ENCODE data around the gene BRD9.

DNA sequence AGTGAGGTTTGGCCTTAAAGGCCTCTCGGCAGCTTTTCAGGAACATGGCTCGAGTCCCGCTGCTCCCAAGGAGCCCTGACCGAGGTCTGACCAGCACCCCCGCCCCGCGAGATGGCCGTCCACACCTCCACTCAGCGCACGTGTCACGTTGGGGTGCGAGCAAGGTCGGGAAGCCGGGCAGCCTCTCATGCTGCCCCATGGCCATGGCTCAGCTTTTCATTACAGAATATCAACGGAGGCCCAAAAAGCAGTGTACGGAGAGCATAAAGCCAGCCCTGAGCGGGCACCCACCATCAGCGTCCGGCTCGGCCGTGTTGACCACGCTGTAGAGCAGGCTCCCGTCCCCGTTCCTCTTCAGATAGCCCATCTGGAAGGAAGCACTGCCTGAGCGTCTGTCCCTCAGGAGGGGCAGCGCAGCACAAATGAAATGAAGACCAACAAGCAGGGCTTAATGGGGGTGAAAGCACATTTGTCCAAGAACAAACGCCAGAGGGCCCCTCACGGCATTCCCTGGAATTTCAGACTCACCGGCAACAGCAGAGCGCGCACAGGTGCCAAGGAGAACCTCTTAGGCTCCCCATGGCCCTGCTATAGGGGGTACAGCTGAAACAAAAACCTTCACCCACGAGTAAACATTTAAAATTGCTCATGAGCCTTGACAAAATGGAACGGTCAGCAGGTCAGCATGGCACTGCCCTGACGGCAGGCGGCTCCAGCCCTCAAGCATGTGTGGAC, 11.6 kb downstream of the BRD9 start:
- TF ChIP-seq, protein P1, sequence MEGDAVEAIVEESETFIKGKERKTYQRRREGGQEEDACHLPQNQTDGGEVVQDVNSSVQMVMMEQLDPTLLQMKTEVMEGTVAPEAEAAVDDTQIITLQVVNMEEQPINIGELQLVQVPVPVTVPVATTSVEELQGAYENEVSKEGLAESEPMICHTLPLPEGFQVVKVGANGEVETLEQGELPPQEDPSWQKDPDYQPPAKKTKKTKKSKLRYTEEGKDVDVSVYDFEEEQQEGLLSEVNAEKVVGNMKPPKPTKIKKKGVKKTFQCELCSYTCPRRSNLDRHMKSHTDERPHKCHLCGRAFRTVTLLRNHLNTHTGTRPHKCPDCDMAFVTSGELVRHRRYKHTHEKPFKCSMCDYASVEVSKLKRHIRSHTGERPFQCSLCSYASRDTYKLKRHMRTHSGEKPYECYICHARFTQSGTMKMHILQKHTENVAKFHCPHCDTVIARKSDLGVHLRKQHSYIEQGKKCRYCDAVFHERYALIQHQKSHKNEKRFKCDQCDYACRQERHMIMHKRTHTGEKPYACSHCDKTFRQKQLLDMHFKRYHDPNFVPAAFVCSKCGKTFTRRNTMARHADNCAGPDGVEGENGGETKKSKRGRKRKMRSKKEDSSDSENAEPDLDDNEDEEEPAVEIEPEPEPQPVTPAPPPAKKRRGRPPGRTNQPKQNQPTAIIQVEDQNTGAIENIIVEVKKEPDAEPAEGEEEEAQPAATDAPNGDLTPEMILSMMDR (IDR thresholded peaks at IDR 0.05) = no peak
- TF ChIP-seq POLR2A (IDR thresholded peaks at IDR 0.05) = no peak

All from thyroid gland (tissue), 4 donors.